ENCODE results near the gene PTGR3.

PTGR3 gene

GRCh38 chr18:75169411-75169810 is 39.5 kb downstream of the PTGR3 start:
- peaks cover 17% of the 10 kb centered on the region for H3K27me3 Mint-ChIP-seq

GRCh38 chr18:75168619-75169018 is 40.3 kb downstream of the PTGR3 start:
- Mint-ChIP-seq H3K9me3 (no peaks in the 10 kb centered on the region), H3K27ac (no peak overlapping the region), H3K27me3 (peaks cover 17% of the 10 kb centered on the region)

More at GRCh38 chr18:75169411-75169810, 39.5 kb downstream of the PTGR3 start:
- Mint-ChIP-seq H3K4me1 (ENCODE audit: low read depth) (peaks cover 16% of the 10 kb centered on the region), H3K36me3 (ENCODE audit: low read depth) (no peaks in the 10 kb centered on the region), H3K4me3 (no peak overlapping the region), H3K27ac (no peak overlapping the region), H3K9me3 (no peaks in the 10 kb centered on the region)
- intact Hi-C loops (cut with micrococcal nuclease), result no loop called here

GRCh38 chr18:75167759-75168618 is 41.0 kb downstream of the PTGR3 start:
- Mint-ChIP-seq H3K27ac (no peak overlapping the region), H3K27me3 (peaks cover 17% of the 10 kb centered on the region), H3K36me3 (ENCODE audit: low read depth) (no peaks in the 10 kb centered on the region), H3K9me3 (no peaks in the 10 kb centered on the region), H3K4me3 (no peak overlapping the region), H3K4me1 (ENCODE audit: low read depth) (peaks cover 10% of the 10 kb centered on the region)
- intact Hi-C loops (cut with micrococcal nuclease), result no loop called here

More at GRCh38 chr18:75168619-75169018, 40.3 kb downstream of the PTGR3 start:
- no peak overlapping the region for H3K4me3 Mint-ChIP-seq
- intact Hi-C loops (cut with micrococcal nuclease), result no loop called here
- peaks cover 16% of the 10 kb centered on the region for H3K4me1 Mint-ChIP-seq (ENCODE audit: low read depth)
- no peaks in the 10 kb centered on the region for H3K36me3 Mint-ChIP-seq (ENCODE audit: low read depth)

DNA sequence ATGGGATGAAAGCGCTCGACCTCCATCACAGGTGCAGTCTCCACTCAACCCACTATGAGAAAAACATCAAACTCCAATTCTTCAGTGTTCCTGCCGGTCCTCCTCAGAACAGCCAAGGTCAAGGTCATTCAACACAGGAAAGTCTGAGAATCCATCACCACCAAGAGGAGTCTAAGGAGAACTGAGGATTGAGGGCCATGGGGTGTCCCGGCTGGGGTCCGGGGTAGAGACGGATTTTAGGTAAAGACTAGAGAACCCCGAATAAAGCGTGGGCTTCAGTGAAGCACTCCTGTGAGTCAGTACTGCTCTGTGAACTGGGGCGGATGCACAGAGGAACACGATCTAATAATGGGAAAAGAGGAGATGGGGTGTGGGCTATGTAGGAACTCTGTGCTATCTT is 41.8 kb downstream of the PTGR3 start:
- intact Hi-C loops (cut with micrococcal nuclease), result no loop called here
- Mint-ChIP-seq H3K4me1 (ENCODE audit: low read depth) (peaks cover 2% of the 10 kb centered on the region), H3K27ac (no peak overlapping the region), H3K36me3 (ENCODE audit: low read depth) (no peaks in the 10 kb centered on the region), H3K27me3 (peaks cover 11% of the 10 kb centered on the region), H3K9me3 (no peaks in the 10 kb centered on the region), H3K4me3 (no peak overlapping the region)

- H3K4me3 Mint-ChIP-seq, result no peak overlapping the region
- peaks cover 13% of the 10 kb centered on the region for H3K27me3 Mint-ChIP-seq
- H3K27ac Mint-ChIP-seq, result no peak overlapping the region
- peaks cover 12% of the 10 kb centered on the region for H3K4me1 Mint-ChIP-seq (ENCODE audit: low read depth)
- H3K36me3 Mint-ChIP-seq (ENCODE audit: low read depth), result no peaks in the 10 kb centered on the region
- no peaks in the 10 kb centered on the region for H3K9me3 Mint-ChIP-seq
- intact Hi-C loops (cut with micrococcal nuclease), result no loop called here
These were observed 43.0 kb downstream of the PTGR3 start for GRCh38 chr18:75165926-75166325.

DNA sequence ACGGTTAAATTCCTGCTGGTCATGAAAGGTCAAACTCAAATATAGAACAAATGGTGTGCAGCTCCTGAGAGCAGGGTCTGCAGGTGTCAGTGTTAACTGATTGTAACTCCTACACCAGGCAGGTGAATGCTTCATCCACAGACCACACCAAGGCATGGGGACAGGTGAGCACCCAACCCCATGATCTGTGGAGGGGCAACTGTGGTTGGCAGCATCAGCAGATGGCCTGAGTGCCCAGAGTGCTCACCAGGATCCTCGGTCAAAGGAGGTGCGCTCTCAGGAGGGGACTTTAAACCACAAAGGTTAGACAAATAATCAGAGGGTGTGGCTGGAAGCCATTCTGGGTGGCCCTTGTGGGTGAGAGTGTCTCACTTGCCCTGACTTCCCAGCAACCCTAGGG is 44.5 kb downstream of the PTGR3 start:
- Mint-ChIP-seq H3K9me3 (no peaks in the 10 kb centered on the region), H3K27me3 (peaks cover 17% of the 10 kb centered on the region), H3K4me3 (no peak overlapping the region), H3K4me1 (ENCODE audit: low read depth) (peaks cover 14% of the 10 kb centered on the region), H3K27ac (no peak overlapping the region), H3K36me3 (ENCODE audit: low read depth) (no peaks in the 10 kb centered on the region)
- intact Hi-C loops (cut with micrococcal nuclease), result no loop called here

- peaks cover 14% of the 10 kb centered on the region for H3K4me1 Mint-ChIP-seq (ENCODE audit: low read depth)
- H3K36me3 Mint-ChIP-seq (ENCODE audit: low read depth), result no peaks in the 10 kb centered on the region
- no peak overlapping the region for H3K4me3 Mint-ChIP-seq
- peaks cover 16% of the 10 kb centered on the region for H3K27me3 Mint-ChIP-seq
- no peaks in the 10 kb centered on the region for H3K9me3 Mint-ChIP-seq
- intact Hi-C loops (cut with micrococcal nuclease), result no loop called here
- no peak overlapping the region for H3K27ac Mint-ChIP-seq
These were observed 45.2 kb downstream of the PTGR3 start for GRCh38 chr18:75163736-75164135.

DNA sequence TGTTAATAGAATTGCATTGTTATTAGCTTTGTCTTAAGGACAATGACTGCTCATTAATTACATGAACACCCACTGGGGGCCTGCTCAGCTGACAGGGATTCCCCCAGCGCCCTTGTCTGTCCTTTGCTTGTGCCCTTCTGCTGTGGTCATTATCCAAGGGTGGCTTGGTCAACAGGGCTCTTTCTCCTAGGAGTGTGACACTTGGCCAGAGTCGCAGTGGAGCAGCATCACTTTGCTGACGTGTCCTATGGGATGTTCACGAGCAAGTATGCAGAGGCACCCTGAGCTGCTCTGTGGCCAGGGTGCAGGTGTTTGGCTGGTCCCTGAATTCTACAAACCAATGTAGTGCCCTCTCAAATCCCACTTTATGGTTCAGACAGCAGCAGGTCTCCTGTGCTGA is 46.0 kb downstream of the PTGR3 start:
- H3K27ac Mint-ChIP-seq, result no peak overlapping the region
- peaks cover 14% of the 10 kb centered on the region for H3K27me3 Mint-ChIP-seq
- no peak overlapping the region for H3K4me3 Mint-ChIP-seq
- peaks cover 14% of the 10 kb centered on the region for H3K4me1 Mint-ChIP-seq (ENCODE audit: low read depth)
- no peaks in the 10 kb centered on the region for H3K9me3 Mint-ChIP-seq
- intact Hi-C loops (cut with micrococcal nuclease), result no loop called here
- no peaks in the 10 kb centered on the region for H3K36me3 Mint-ChIP-seq (ENCODE audit: low read depth)

GRCh38 chr18:75162467-75162866 is 46.5 kb downstream of the PTGR3 start:
- intact Hi-C loops (cut with micrococcal nuclease), result no loop called here
- H3K4me3 Mint-ChIP-seq, result no peak overlapping the region
- no peaks in the 10 kb centered on the region for H3K36me3 Mint-ChIP-seq (ENCODE audit: low read depth)
- peaks cover 12% of the 10 kb centered on the region for H3K27me3 Mint-ChIP-seq
- H3K4me1 Mint-ChIP-seq (ENCODE audit: low read depth), result peaks cover 14% of the 10 kb centered on the region
- H3K9me3 Mint-ChIP-seq, result no peaks in the 10 kb centered on the region
- H3K27ac Mint-ChIP-seq, result no peak overlapping the region

DNA sequence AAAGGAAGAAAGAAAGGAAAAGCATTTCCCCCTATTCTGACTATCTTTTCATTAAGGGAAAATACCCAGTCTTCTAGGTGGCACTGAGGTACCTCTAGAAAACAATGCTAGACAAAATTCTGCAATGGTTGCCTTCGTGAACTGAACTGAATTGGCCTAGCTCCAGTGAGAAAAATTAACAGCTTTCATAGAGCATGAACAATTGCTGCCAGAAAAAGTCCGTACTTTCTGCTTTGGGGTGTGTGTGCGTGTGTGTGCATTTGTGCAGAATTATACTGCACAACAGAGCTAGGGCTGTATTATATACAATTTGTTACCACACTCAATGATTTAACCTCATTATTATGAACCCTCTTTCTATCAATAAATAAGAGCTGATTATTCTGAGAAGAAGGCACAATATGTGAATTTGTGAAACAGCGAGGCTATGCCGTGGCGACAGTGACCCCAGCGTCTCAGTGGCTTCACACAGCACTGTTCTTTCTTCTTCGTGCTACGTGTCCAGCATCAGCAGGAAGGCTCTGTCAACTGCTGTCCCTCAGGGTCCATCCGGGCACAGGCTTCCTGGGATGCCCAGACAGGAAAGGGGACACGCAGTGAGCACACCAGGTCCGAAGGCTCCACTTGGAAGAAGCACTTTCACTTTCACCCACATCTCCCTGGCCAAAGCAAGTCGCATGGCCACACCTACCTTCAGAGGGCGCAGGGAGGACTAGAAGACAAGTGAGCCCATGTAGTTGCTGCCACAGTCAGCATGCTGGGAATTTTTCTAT is 47.5 kb downstream of the PTGR3 start:
- Mint-ChIP-seq H3K27ac (no peak overlapping the region), H3K27me3 (peaks cover 7% of the 10 kb centered on the region), H3K4me3 (peak overlapping the region; percentile 80), H3K9me3 (no peaks in the 10 kb centered on the region), H3K4me1 (ENCODE audit: low read depth) (peaks cover 14% of the 10 kb centered on the region), H3K36me3 (ENCODE audit: low read depth) (no peaks in the 10 kb centered on the region)
- intact Hi-C loops (cut with micrococcal nuclease), result no loop called here

DNA sequence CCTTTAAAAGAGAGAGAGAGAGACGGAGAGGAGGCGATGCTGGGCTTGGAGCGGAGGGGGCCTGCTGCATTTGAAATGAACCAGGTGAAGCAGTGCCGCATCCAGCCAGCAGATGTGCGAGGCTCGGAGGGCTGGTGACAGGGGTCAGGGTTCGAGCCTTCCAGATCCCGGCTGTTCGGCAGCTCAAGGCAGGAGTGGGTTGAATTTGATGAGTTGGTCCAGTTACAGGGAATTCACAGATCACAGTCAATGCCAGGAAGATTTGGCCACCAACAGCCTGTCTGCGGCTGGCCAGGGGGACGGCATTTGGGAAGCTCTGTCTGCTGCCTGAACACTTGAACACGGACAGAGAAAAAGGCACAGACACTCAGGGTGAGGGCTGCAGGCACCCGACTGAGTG is 48.6 kb downstream of the PTGR3 start:
- Mint-ChIP-seq H3K36me3 (ENCODE audit: low read depth) (no peaks in the 10 kb centered on the region), H3K4me3 (no peak overlapping the region), H3K9me3 (peaks cover 8% of the 10 kb centered on the region), H3K27ac (no peak overlapping the region), H3K4me1 (ENCODE audit: low read depth) (peaks cover 14% of the 10 kb centered on the region), H3K27me3 (peaks cover 7% of the 10 kb centered on the region)
- intact Hi-C loops (cut with micrococcal nuclease), result no loop called here

DNA sequence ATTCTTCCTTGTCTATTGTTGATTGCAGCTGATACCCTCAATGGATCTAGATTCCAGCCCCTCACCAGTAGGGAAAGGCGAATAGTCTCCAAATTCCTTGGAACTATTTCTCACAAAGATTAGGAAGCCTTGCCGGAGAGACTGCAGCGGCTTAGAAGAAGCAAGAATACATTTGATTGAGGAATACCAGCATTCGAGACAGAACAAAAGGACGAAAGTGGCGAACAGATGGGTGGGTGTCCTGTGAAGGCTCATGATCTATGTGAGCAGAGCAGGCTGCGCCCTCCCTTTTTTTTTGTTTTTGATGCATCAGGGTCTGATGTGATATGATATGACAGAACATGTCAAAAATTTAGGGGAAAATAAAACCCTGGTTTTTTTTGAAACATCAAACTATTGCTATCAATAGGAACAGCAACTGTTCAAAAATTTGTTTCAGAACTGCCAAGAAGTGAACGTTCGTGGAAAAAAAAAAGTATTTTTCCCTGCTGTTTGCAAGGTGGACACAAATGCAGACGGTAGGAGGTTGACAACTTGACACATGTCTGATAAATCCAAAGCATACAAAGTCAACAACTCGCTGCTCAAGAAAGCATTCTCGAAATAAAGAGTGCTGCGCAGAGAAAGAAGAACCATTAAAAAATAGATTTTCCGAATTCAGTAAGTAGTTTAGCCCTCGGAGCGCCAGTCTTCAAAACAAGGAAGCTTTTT is 49.1 kb downstream of the PTGR3 start:
- Mint-ChIP-seq H3K27ac (no peak overlapping the region), H3K4me3 (no peak overlapping the region), H3K27me3 (peaks cover 7% of the 10 kb centered on the region)

GRCh38 chr18:75159238-75159518 is 49.8 kb downstream of the PTGR3 start:
- H3K27ac Mint-ChIP-seq, result no peak overlapping the region
- H3K9me3 Mint-ChIP-seq, result peaks cover 20% of the 10 kb centered on the region
- intact Hi-C loops (cut with micrococcal nuclease), result no loop called here
- H3K36me3 Mint-ChIP-seq (ENCODE audit: low read depth), result no peaks in the 10 kb centered on the region
- peaks cover 7% of the 10 kb centered on the region for H3K27me3 Mint-ChIP-seq
- H3K4me3 Mint-ChIP-seq, result no peak overlapping the region
- peaks cover 14% of the 10 kb centered on the region for H3K4me1 Mint-ChIP-seq (ENCODE audit: low read depth)

More for the DNA sequence above, 49.1 kb downstream of the PTGR3 start:
- intact Hi-C loops (cut with micrococcal nuclease), result no loop called here
- H3K9me3 Mint-ChIP-seq, result peaks cover 13% of the 10 kb centered on the region
- no peaks in the 10 kb centered on the region for H3K36me3 Mint-ChIP-seq (ENCODE audit: low read depth)
- H3K4me1 Mint-ChIP-seq (ENCODE audit: low read depth), result peaks cover 14% of the 10 kb centered on the region

Measured in dendritic cell treated with granulocyte-macrophage colony-stimulating factor and Interleukin-4, amounts not matched to agents 40 ng/mL and 50 ng/mL, for 4 days (primary cell).